ENCODE data around the gene MORN3. TPM values are rescaled to one million over a fixed set of nuclear protein-coding genes. Genes with fewer than 3 reads are reported as not detected.
A peak's percentile ranks its signal among the peaks of the same experiment; 100 is the strongest.
"Not testable (repeated sequence)": the region's sequence is repeated elsewhere in the genome, so short reads cannot be mapped to it uniquely, and the experiment has no call there.

The MORN3 gene
- total RNA-seq, 1 donor from 2014 or later: 1.2 TPM

DNA sequence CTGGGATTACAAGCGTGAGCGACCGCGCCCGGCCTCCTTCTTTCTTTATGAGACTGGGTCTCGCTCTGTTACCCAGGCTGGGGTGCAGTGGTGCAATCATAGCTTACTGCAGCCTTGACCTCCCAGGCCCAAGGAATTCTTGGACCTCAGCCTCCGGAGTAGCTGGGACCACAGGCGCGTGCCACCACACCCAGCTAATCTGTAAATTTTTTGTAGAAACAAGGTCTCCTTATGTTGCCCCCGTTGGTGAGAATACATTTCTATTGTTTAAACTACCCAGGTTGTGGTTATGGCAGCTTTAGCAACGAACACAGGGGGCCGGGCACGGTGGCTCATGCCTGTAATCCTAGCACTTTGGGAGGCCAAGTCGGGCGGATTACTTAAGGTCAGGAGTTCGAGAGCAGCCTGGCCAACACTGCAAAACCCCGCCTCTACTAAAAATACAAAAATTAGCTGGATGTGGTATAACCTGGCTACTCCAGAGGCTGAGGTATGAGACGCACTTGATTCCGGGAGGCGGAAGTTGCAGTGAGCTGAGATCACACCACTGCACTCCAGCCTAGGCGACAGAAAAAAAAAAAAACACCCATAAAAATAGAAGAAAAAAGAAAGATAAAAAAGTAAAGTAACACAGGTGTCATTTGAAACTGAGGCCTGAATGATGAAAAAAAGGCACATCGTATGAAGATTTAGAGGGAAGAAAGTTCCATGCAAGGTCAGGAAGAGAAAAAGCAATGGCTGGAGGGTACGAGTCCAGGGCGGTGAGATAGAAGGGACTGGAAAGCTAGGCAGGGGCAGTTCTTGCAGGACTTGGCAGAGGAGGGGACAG, 42.1 kb upstream of the MORN3 start:
- H3K27me3 Mint-ChIP-seq (ENCODE audit: unreplicated experiment): peaks cover 21% of the 10 kb centered on the region
- H3K4me3 Mint-ChIP-seq (ENCODE audit: unreplicated experiment): peak overlapping the region; percentile 92
- peaks cover 21% of the 10 kb centered on the region for H3K9me3 Mint-ChIP-seq (ENCODE audit: unreplicated experiment)
- H3K4me1 Mint-ChIP-seq (ENCODE audit: low read depth, unreplicated experiment): peaks cover 23% of the 10 kb centered on the region
- peak overlapping the region; percentile 94 for H3K27ac Mint-ChIP-seq (ENCODE audit: unreplicated experiment)
- TF ChIP-seq, protein P1, sequence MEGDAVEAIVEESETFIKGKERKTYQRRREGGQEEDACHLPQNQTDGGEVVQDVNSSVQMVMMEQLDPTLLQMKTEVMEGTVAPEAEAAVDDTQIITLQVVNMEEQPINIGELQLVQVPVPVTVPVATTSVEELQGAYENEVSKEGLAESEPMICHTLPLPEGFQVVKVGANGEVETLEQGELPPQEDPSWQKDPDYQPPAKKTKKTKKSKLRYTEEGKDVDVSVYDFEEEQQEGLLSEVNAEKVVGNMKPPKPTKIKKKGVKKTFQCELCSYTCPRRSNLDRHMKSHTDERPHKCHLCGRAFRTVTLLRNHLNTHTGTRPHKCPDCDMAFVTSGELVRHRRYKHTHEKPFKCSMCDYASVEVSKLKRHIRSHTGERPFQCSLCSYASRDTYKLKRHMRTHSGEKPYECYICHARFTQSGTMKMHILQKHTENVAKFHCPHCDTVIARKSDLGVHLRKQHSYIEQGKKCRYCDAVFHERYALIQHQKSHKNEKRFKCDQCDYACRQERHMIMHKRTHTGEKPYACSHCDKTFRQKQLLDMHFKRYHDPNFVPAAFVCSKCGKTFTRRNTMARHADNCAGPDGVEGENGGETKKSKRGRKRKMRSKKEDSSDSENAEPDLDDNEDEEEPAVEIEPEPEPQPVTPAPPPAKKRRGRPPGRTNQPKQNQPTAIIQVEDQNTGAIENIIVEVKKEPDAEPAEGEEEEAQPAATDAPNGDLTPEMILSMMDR (IDR thresholded peaks at IDR 0.05; ENCODE audit: partially characterized antibody, unreplicated experiment): no peak
- peaks cover 5% of the 10 kb centered on the region for H3K36me3 Mint-ChIP-seq (ENCODE audit: unreplicated experiment)
- DNase-seq: no peak

DNA sequence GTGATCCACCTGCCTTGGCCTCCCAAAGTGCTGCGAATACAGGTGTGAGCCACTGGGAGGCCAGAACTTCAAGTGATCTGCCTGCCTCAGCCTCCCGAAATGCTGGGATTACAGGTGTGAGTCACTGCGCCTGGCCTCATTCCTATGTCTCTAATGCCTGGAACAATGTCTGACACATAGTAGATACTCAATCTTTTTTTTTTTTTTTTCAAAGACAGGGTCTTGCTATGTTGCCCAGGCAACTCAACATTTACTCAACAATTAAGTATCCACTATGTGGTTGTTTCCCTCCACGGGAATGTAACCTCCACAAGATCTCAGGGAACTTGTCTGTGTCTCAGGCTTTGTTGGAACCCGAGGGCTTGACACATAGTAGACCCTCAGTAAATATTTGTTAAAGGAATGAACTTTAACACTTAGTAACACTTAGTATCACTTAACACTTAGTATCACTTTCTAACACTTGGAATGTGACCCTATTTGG, 40.1 kb upstream of the MORN3 start:
- no peak for DNase-seq
- H3K36me3 Mint-ChIP-seq (ENCODE audit: unreplicated experiment): peaks cover 5% of the 10 kb centered on the region
- peaks cover 9% of the 10 kb centered on the region for H3K4me1 Mint-ChIP-seq (ENCODE audit: low read depth, unreplicated experiment)
- TF ChIP-seq, protein P1 (IDR thresholded peaks at IDR 0.05; ENCODE audit: partially characterized antibody, unreplicated experiment): no peak
- peaks cover 24% of the 10 kb centered on the region for H3K27me3 Mint-ChIP-seq (ENCODE audit: unreplicated experiment)
- peaks cover 16% of the 10 kb centered on the region for H3K9me3 Mint-ChIP-seq (ENCODE audit: unreplicated experiment)
- H3K27ac Mint-ChIP-seq (ENCODE audit: unreplicated experiment): no peak overlapping the region
- H3K4me3 Mint-ChIP-seq (ENCODE audit: unreplicated experiment): no peak overlapping the region

DNA sequence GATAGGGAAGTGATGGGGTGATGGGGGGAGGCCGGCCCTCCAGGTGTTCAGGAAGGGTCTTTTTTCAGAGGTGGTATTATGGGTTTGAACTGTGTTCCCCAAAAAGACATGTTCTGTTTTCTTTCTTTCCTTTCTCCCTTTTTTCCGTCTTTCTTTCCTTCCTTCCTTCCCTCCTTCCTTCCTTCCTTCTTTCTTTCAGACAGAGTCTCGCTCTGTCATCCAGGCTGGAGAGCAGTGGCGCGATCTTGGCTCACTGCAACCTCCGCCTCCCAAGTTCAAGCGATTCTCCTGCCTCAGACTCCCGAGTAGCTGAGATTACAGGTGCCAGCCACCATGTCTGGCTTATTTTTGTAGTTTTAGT, 39.6 kb upstream of the MORN3 start:
- not testable (repeated sequence) for H3K27ac Mint-ChIP-seq (ENCODE audit: unreplicated experiment); H3K4me1 Mint-ChIP-seq (ENCODE audit: low read depth, unreplicated experiment); DNase-seq; H3K36me3 Mint-ChIP-seq (ENCODE audit: unreplicated experiment); H3K4me3 Mint-ChIP-seq (ENCODE audit: unreplicated experiment)
- Mint-ChIP-seq H3K9me3 (ENCODE audit: unreplicated experiment) (peaks cover 15% of the 10 kb centered on the region), H3K27me3 (ENCODE audit: unreplicated experiment) (peaks cover 22% of the 10 kb centered on the region)

DNA sequence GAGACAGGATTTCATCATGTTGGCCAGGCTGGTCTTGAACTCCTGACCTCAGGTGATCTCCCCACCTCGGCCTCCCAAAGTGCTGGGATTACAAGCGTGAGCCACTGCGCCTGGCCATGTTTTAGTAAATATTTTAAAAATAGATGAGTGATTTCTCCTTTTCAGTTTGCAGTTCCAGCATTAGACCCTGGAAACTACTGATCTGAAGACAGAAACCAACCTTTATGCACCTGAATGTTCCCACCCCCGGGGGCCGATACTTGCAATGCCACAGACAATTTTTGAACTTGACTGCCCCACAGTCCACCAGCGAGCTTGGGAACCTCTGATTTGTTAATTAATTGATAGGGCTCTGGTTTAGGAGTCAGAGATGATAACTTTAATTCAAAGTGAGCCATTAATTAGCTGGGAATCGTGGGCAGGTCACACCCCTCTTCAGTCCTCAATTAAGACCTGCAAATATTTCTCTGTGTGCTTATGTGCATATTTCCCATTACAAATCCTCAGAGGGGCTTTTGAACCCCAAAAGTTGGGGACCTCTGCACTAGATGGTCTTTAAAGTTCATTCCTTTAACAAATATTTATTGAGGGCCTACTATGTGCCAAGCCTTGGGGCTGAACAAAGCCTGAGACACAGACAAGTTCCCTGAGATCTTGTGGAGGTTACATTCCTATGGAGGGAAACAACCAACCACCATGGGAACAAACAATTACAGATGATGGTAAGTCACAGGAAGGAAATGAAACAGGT, 39.0 kb upstream of the MORN3 start:
- DNase-seq: no peak
- H3K4me3 Mint-ChIP-seq (ENCODE audit: unreplicated experiment): no peak overlapping the region
- TF ChIP-seq, protein P1 (IDR thresholded peaks at IDR 0.05; ENCODE audit: partially characterized antibody, unreplicated experiment): no peak
- H3K4me1 Mint-ChIP-seq (ENCODE audit: low read depth, unreplicated experiment): peaks cover 9% of the 10 kb centered on the region
- H3K36me3 Mint-ChIP-seq (ENCODE audit: unreplicated experiment): peaks cover 5% of the 10 kb centered on the region
- H3K27me3 Mint-ChIP-seq (ENCODE audit: unreplicated experiment): peaks cover 18% of the 10 kb centered on the region
- no peak overlapping the region for H3K27ac Mint-ChIP-seq (ENCODE audit: unreplicated experiment)
- peaks cover 9% of the 10 kb centered on the region for H3K9me3 Mint-ChIP-seq (ENCODE audit: unreplicated experiment)

DNA sequence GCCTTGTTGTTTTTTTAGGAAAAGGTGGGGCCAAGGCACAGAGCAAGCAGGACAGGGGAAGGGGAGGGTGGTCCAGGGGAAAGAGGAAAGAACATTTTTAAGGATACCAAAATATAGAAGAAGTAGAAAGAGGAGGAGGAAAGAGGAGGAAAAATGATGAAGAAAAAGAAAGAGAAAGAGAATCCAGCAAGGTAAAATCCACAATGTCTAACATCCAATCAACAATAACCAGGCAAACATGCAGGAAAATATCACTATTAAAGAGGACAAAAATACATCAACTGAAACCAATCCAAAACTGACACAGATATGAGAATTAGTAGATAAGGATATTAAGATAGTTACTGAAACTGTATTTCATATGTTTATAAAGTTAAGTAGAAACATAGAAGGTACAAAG, 36.1 kb upstream of the MORN3 start:
- Mint-ChIP-seq H3K27ac (ENCODE audit: unreplicated experiment) (no peak overlapping the region), H3K27me3 (ENCODE audit: unreplicated experiment) (peaks cover 6% of the 10 kb centered on the region), H3K36me3 (ENCODE audit: unreplicated experiment) (no peaks in the 10 kb centered on the region), H3K4me3 (ENCODE audit: unreplicated experiment) (no peak overlapping the region), H3K9me3 (ENCODE audit: unreplicated experiment) (no peaks in the 10 kb centered on the region), H3K4me1 (ENCODE audit: low read depth, unreplicated experiment) (peaks cover 3% of the 10 kb centered on the region)
- no peak for DNase-seq
- TF ChIP-seq, protein P1 (IDR thresholded peaks at IDR 0.05; ENCODE audit: partially characterized antibody, unreplicated experiment): no peak
